HepG2 (cell line): ENCODE results near the gene CFAP97. TPM values are rescaled to one million over a fixed set of nuclear protein-coding genes. Genes with fewer than 3 reads are reported as not detected.

Experiments used
- ATAC-seq: fragments of 200-7000 bp; cut with Tn5 transposase; 3 replicates; pipeline ENCODE4 v1.9.1; 2020; ENCODE audit warnings: mild to moderate bottlenecking, moderate library complexity
- BruUV-seq: library from RNA; stranded (reverse); fragments of 400-500 nt; replicated peaks from 2 replicates; lab custom pipeline; 2021; lab: Mats Ljungman, UMichigan
- CTCF ChIA-PET: fragments of 300-600 bp; formaldehyde crosslinking; extraction: SDS; loops from one replicate; lab custom pipeline; 2021; ENCODE audit warnings: low total read pairs, inconsistent platforms, low intra/inter-chr PET ratio; lab: Yijun Ruan, JAX
- POLR2A ChIA-PET: fragments of 350-600 bp; sonication (Branson Sonifier 250); formaldehyde crosslinking; loops from one replicate; lab custom pipeline; 2020; ENCODE audit warnings: antibody characterized with exemption, inconsistent platforms; lab: Yijun Ruan, JAX
- DNase-seq: peaks from one replicate; pipeline ENCODE4 v3.0.0-alpha.2; 2015; ENCODE audit warnings: low spot score
- FAIRE-seq: peaks from 3 replicates; lab custom pipeline; 2011; peaks lifted over from hg19 to GRCh38; lab: Jason Lieb, UNC
- H2AFZ ChIP-seq: one replicate; pipeline ENCODE4 v1.6.1; 2011; ENCODE audit warnings: low read length, inconsistent platforms
- H3K27ac ChIP-seq: fragments of 300-600 bp; 3 replicates; pipeline ENCODE4 v1.8.0; 2011; ENCODE audit warnings: mixed run types, mild to moderate bottlenecking, mixed read lengths, low read length, inconsistent platforms; ENCODE audit not compliant: insufficient read depth; ENCODE audit errors: extremely low read length
- H3K27me3 ChIP-seq, 2 experiments: fragments of 200-600 bp in 1 of 2; 2 replicates in 1 of 2; 3 replicates in 1 of 2; pipeline versions ENCODE4 v1.6.0 to v1.8.0; 2011; ENCODE audit warnings: low read length in 2 of 2, mild to moderate bottlenecking in 2 of 2, moderate library complexity in 2 of 2, inconsistent platforms in 1 of 2; ENCODE audit not compliant: insufficient read depth in 2 of 2, control insufficient read depth in 1 of 2
- H3K36me3 ChIP-seq, 2 experiments: fragments of 200-600 bp in 1 of 2; replicated peaks in 1 of 2; 2 replicates in 1 of 2; 3 replicates in 1 of 2; pipeline versions ENCODE4 v1.5.1 to v1.8.0; 2011; ENCODE audit warnings: low read length in 2 of 2, inconsistent platforms in 1 of 2; ENCODE audit not compliant: insufficient read depth in 2 of 2, control insufficient read depth in 1 of 2
- H3K4me1 ChIP-seq: 2 replicates; pipeline ENCODE4 v1.5.1; 2012; ENCODE audit warnings: low read length, inconsistent platforms; ENCODE audit not compliant: insufficient read depth
- H3K4me2 ChIP-seq: 2 replicates; pipeline ENCODE4 v1.6.0; 2011; ENCODE audit warnings: low read depth, low read length, inconsistent platforms
- H3K4me3 ChIP-seq, 3 experiments: fragments of 200-600 bp in 1 of 3; sonication (generic), shearing (Covaris generic) in 1 of 3; replicated peaks in 1 of 3; 2 replicates each; pipeline ENCODE4 v1.5.1; 2011 to 2016; ENCODE audit warnings: low read length in 3 of 3, inconsistent platforms in 2 of 3, low read depth in 2 of 3, mild to moderate bottlenecking in 2 of 3, control low read depth in 1 of 3, mixed read lengths in 1 of 3; ENCODE audit not compliant: insufficient read depth in 1 of 3
- H3K79me2 ChIP-seq: one replicate; pipeline ENCODE4 v1.6.1; 2011; ENCODE audit warnings: low read length, inconsistent platforms; ENCODE audit not compliant: insufficient read depth
- H3K9ac ChIP-seq: 2 replicates; pipeline ENCODE4 v1.6.0; 2011; ENCODE audit warnings: mild to moderate bottlenecking, low read depth, low read length, inconsistent platforms; ENCODE audit not compliant: insufficient read depth
- H3K9me3 ChIP-seq: 2 replicates; pipeline ENCODE4 v1.5.1; 2012; ENCODE audit warnings: mild to moderate bottlenecking, low read length
- H4K20me1 ChIP-seq: 2 replicates; pipeline ENCODE4 v1.6.0; 2011; ENCODE audit warnings: inconsistent platforms, mild to moderate bottlenecking, low read length, moderate library complexity; ENCODE audit not compliant: insufficient read depth
- ARID2 ChIP-seq: sonication (generic); formaldehyde crosslinking; IDR thresholded peaks from 2 replicates; pipeline ENCODE4 v1.8.1; 2022; ENCODE audit warnings: mild to moderate bottlenecking, missing genetic modification reagents, borderline replicate concordance
- CEBPB ChIP-seq: IDR thresholded peaks from 2 replicates; pipeline ENCODE4 v1.6.1; 2011; ENCODE audit warnings: low read depth, low read length, improper control_type of control experiment, borderline replicate concordance
- CEBPG ChIP-seq: IDR thresholded peaks from 2 replicates; pipeline ENCODE4 v1.6.1; 2016
- MZF1 ChIP-seq: sonication (generic); formaldehyde crosslinking; IDR thresholded peaks from 2 replicates; pipeline ENCODE4 v1.8.1; 2023; ENCODE audit warnings: mild to moderate bottlenecking, missing genetic modification reagents, borderline replicate concordance
- POLR2A ChIP-seq, 2 experiments: IDR thresholded peaks; 2 replicates each; pipeline ENCODE4 v1.6.1; 2011; ENCODE audit warnings: low read depth in 2 of 2, low read length in 2 of 2, mild to moderate bottlenecking in 1 of 2, moderate library complexity in 1 of 2; ENCODE audit not compliant: insufficient read depth in 1 of 2
- RAD21 ChIP-seq: fragments of 450-650 bp; formaldehyde crosslinking; IDR thresholded peaks from 2 replicates; pipeline ENCODE4 v1.5.0; 2020; ENCODE audit warnings: mild to moderate bottlenecking
- SMC3 ChIP-seq: IDR thresholded peaks from 2 replicates; pipeline ENCODE4 v1.6.1; 2011; ENCODE audit warnings: low read length, improper control_type of control experiment
- STAG1 ChIP-seq: sonication (generic); formaldehyde crosslinking; IDR thresholded peaks from 2 replicates; pipeline ENCODE4 v1.4.0; 2020; ENCODE audit warnings: missing genetic modification reagents
- TBP ChIP-seq: sonication (generic); formaldehyde crosslinking; IDR thresholded peaks from 2 replicates; pipeline ENCODE4 v1.5.0; 2020; ENCODE audit warnings: missing genetic modification reagents
- ZNF24 ChIP-seq: fragments of 450-650 bp; IDR thresholded peaks from 2 replicates; pipeline ENCODE4 v1.6.1; 2017; ENCODE audit warnings: antibody characterized with exemption, mild to moderate bottlenecking
- ZNF260 ChIP-seq: sonication (generic); formaldehyde crosslinking; IDR thresholded peaks from 2 replicates; pipeline ENCODE4 v1.4.0; 2020; ENCODE audit warnings: missing genetic modification reagents, low read depth, mild to moderate bottlenecking, borderline replicate concordance
- ZNF343 ChIP-seq: sonication (generic); formaldehyde crosslinking; IDR thresholded peaks from 2 replicates; pipeline ENCODE4 v1.4.0; 2020; ENCODE audit warnings: mild to moderate bottlenecking, missing genetic modification reagents
- ZNF441 ChIP-seq: sonication (generic); formaldehyde crosslinking; IDR thresholded peaks from 2 replicates; pipeline ENCODE4 v1.7.0; 2021; ENCODE audit warnings: missing genetic modification reagents, borderline replicate concordance
- ZNF766 ChIP-seq: sonication (generic); formaldehyde crosslinking; IDR thresholded peaks from 2 replicates; pipeline ENCODE4 v1.5.0; 2020; ENCODE audit warnings: missing genetic modification reagents, borderline replicate concordance
- WGBS: methylation state at CpG from one replicate; pipeline ENCODE4 v1.1.6; 2017; ENCODE audit warnings: low lambda C conversion rate; 5-methylcytosine and 5-hydroxymethylcytosine counted together
- in situ Hi-C: cut with HindIII; loops from 2 replicates; pipeline ENCODE4 v1.10.0; 2017; ENCODE audit warnings: low pct_unique_long_range_greater_than_20kb; ENCODE audit not compliant: extremely low pct_ligation_motif_present
- intact Hi-C: fragments of 100-400 bp; cut with micrococcal nuclease; formaldehyde crosslinking; loops from one replicate; pipeline ENCODE4 v1.10.0; 2022; ENCODE audit not compliant: unreplicated experiment
- polyA plus RNA-seq, 8 experiments: library from polyadenylated mRNA; depleted of rRNA in 3 of 8; stranded (reverse) in 7 of 8; unstranded in 1 of 8; fragments of >200 nt; fragmentation: Illumina TruSeq in 4 of 8; extraction: Trizol in 4 of 8; gene quantifications; 2 replicates each; pipeline versions ENCODE4 v1.2.1 to v1.2.3, GENCODE V29; 2011 to 2016; ENCODE audit warnings: low read depth in 4 of 8, missing spikeins in 1 of 8, mixed read lengths in 1 of 8; ENCODE audit not compliant: insufficient read depth in 1 of 8
- total RNA-seq, 5 experiments: library from RNA; depleted of rRNA; stranded (reverse); fragments of >200 nt; fragmentation: Illumina TruSeq; extraction: Trizol; gene quantifications; 2 replicates each; pipeline ENCODE4 v1.2.3, GENCODE V29; 2016; ENCODE audit warnings: low read depth in 1 of 5
- TF ChIP-seq, protein P1 (sequence below): IDR thresholded peaks from 2 replicates; pipeline ENCODE4 v1.6.1; 2012; ENCODE audit warnings: low read depth, low read length, improper control_type of control experiment
- TF ChIP-seq, protein P2 (sequence below): sonication (generic); formaldehyde crosslinking; IDR thresholded peaks from 2 replicates; pipeline ENCODE4 v1.4.0; 2020; ENCODE audit warnings: mild to moderate bottlenecking, missing genetic modification reagents
- TF ChIP-seq, protein P3 (sequence below): sonication (generic); formaldehyde crosslinking; IDR thresholded peaks from 2 replicates; pipeline ENCODE4 v1.5.0; 2020; ENCODE audit warnings: mild to moderate bottlenecking, missing genetic modification reagents, moderate library complexity
- TF ChIP-seq, protein P4 (sequence below): sonication (generic); formaldehyde crosslinking; conservative IDR thresholded peaks from 2 replicates; pipeline ENCODE4 v1.8.0; 2022; ENCODE audit warnings: missing genetic modification reagents

Gene CFAP97
- total and polyA plus RNA-seq, 2 of the 13 experiments (the other 11 are each of a cell fraction or from before 2014, with no cell fraction given), result 32.1 to 44.4 TPM

DNA sequence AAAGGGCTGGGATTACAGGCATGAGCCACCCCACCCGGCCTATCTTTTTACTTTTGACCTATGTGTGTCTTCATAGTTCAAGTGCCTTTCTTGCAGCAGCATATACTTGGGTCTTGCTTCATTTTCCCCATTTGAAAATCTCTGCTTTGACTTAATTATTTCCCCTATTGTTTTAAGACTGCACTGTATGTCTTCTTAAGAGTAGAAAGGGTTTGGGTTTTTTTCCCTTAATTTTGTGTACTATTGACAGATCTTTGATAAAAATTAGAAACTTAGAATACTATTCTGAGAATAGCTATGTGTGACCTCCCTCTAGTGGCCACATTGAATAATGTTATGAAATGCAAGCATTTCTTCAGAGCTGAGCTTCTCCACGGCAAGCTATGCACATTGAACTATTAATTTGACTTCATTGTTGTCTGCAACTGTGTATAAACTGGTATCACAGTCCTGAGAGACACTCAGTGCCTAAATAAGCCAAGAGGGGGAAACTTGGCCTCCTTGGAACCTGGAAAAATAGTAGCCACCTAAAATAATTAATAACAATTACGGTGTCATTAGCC, 69.4 kb downstream of the CFAP97 start:
- DNase-seq (peak; percentile 42), FAIRE-seq (no peak), ATAC-seq (peak; percentile 77)
- WGBS, result 33% methylated on average over 3 of the region's 3 CpGs
- Histone ChIP-seq H3K27ac (no peak overlapping the region), H3K9me3 (no peaks in the 10 kb centered on the region), H3K79me2 (no peaks in the 10 kb centered on the region), H3K27me3 (peaks cover 0 to 6% of the 10 kb centered on the region in 2 experiments; a peak in 3 of 5 replicates), H3K4me2 (no peak overlapping the region), H3K4me1 (no peaks in the 10 kb centered on the region), H3K4me3 (no peak overlapping the region), H4K20me1 (no peaks in the 10 kb centered on the region), H3K36me3 (no peaks in the 10 kb centered on the region), H3K9ac (no peak overlapping the region), H2AFZ (no peak overlapping the region)
- intact Hi-C loops, result loop anchor here (1.0 kb wide), 1 partner anchor 95 kb away; no protein-coding TSS in a partner anchor
- ChIA-PET POLR2A (interaction anchor here (1.1 kb wide), 1 partner anchor 9 kb away, joined by 6 read pairs; the partner anchor contains the start of gene SLC25A4), CTCF (interaction anchor here (1.2 to 3.3 kb wide), 2 partner anchors 95 to 129 kb away, joined by 3 to 32 read pairs; no protein-coding TSS in a partner anchor)
- BruUV-seq, result no TSS peak
- TF ChIP-seq, protein P1, sequence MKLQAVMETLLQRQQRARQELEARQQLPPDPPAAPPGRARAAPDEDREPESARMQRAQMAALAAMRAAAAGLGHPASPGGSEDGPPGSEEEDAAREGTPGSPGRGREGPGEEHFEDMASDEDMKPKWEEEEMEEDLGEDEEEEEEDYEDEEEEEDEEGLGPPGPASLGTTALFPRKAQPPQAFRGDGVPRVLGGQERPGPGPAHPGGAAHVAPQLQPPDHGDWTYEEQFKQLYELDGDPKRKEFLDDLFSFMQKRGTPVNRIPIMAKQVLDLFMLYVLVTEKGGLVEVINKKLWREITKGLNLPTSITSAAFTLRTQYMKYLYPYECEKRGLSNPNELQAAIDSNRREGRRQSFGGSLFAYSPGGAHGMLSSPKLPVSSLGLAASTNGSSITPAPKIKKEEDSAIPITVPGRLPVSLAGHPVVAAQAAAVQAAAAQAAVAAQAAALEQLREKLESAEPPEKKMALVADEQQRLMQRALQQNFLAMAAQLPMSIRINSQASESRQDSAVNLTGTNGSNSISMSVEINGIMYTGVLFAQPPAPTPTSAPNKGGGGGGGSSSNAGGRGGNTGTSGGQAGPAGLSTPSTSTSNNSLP, result peak; percentile 62
- TF ChIP-seq, protein P2, sequence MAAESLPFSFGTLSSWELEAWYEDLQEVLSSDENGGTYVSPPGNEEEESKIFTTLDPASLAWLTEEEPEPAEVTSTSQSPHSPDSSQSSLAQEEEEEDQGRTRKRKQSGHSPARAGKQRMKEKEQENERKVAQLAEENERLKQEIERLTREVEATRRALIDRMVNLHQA (CRISPR knock-in tag), result no peak
- TF ChIP-seq ARID2 (CRISPR knock-in tag) (no peak), SMC3 (peak; percentile 50), ZNF24 (0 out of 2 replicates have a peak, but pooled peaks have one; percentile 61), RAD21 (CRISPR knock-in tag) (peak; percentile 46; the same call in 1 of the 2 replicates), POLR2A (IDR thresholded peaks at IDR 0.05; ENCODE audit: insufficient read depth in 1 of 2, low read depth in 2 of 2, low read length in 2 of 2) (no peak), TBP (no peak), ZNF260 (CRISPR knock-in tag) (no peak), STAG1 (CRISPR knock-in tag) (peak; percentile 71), MZF1 (no peak), CEBPB (0 out of 2 replicates have a peak, but pooled peaks have one; percentile 3), CEBPG (CRISPR knock-in tag) (peak; percentile 53), ZNF766 (CRISPR knock-in tag) (no peak), ZNF343 (CRISPR knock-in tag) (no peak), ZNF441 (CRISPR knock-in tag) (no peak)
- TF ChIP-seq, protein P3, sequence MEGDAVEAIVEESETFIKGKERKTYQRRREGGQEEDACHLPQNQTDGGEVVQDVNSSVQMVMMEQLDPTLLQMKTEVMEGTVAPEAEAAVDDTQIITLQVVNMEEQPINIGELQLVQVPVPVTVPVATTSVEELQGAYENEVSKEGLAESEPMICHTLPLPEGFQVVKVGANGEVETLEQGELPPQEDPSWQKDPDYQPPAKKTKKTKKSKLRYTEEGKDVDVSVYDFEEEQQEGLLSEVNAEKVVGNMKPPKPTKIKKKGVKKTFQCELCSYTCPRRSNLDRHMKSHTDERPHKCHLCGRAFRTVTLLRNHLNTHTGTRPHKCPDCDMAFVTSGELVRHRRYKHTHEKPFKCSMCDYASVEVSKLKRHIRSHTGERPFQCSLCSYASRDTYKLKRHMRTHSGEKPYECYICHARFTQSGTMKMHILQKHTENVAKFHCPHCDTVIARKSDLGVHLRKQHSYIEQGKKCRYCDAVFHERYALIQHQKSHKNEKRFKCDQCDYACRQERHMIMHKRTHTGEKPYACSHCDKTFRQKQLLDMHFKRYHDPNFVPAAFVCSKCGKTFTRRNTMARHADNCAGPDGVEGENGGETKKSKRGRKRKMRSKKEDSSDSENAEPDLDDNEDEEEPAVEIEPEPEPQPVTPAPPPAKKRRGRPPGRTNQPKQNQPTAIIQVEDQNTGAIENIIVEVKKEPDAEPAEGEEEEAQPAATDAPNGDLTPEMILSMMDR (CRISPR knock-in tag), result peak; percentile 69
- TF ChIP-seq, protein P4, sequence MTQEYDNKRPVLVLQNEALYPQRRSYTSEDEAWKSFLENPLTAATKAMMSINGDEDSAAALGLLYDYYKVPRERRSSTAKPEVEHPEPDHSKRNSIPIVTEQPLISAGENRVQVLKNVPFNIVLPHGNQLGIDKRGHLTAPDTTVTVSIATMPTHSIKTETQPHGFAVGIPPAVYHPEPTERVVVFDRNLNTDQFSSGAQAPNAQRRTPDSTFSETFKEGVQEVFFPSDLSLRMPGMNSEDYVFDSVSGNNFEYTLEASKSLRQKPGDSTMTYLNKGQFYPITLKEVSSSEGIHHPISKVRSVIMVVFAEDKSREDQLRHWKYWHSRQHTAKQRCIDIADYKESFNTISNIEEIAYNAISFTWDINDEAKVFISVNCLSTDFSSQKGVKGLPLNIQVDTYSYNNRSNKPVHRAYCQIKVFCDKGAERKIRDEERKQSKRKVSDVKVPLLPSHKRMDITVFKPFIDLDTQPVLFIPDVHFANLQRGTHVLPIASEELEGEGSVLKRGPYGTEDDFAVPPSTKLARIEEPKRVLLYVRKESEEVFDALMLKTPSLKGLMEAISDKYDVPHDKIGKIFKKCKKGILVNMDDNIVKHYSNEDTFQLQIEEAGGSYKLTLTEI (CRISPR knock-in tag), result no peak
- in situ Hi-C loops, result no loop called here
